Smooth muscle cell (in vitro differentiated cells): Measurements from ENCODE around the gene MYO5C. TPM values are rescaled to one million over a fixed set of nuclear protein-coding genes. Genes with fewer than 3 reads are reported as not detected.

Experiments used
- DNase-seq: peaks from one replicate; lab custom pipeline; 2025; ENCODE audit not compliant: unreplicated experiment; lab: John Stamatoyannopoulos, UW
- H2AFZ ChIP-seq: fragments of 200-600 bp; sonication (generic); 2 replicates; pipeline ENCODE4 v1.6.0; 2016; ENCODE audit warnings: antibody characterized with exemption, low read depth, mild to moderate bottlenecking
- H3F3A ChIP-seq: fragments of 200-600 bp; sonication (generic); 2 replicates; pipeline ENCODE4 v1.6.0; 2017; ENCODE audit warnings: antibody characterized with exemption, low read depth
- H3K27ac ChIP-seq: fragments of 200-600 bp; sonication (generic); 2 replicates; pipeline ENCODE4 v1.5.1; 2016; ENCODE audit warnings: low read depth, mild to moderate bottlenecking
- H3K27me3 ChIP-seq: fragments of 200-600 bp; sonication (generic); 2 replicates; pipeline ENCODE4 v1.6.1; 2016; ENCODE audit warnings: low read depth, mild to moderate bottlenecking
- H3K36me3 ChIP-seq: fragments of 200-600 bp; sonication (generic); 2 replicates; pipeline ENCODE4 v1.5.1; 2016; ENCODE audit warnings: low read depth
- H3K4me1 ChIP-seq: fragments of 200-600 bp; sonication (generic); 2 replicates; pipeline ENCODE4 v1.5.1; 2016; ENCODE audit warnings: low read depth
- H3K4me2 ChIP-seq: fragments of 200-600 bp; sonication (generic); 2 replicates; pipeline ENCODE4 v1.6.0; 2016; ENCODE audit warnings: mild to moderate bottlenecking
- H3K4me3 ChIP-seq: fragments of 200-600 bp; sonication (generic); 2 replicates; pipeline ENCODE4 v1.5.1; 2016; ENCODE audit warnings: mild to moderate bottlenecking
- H3K79me2 ChIP-seq: fragments of 200-600 bp; sonication (generic); 2 replicates; pipeline ENCODE4 v1.6.0; 2016; ENCODE audit warnings: low read depth, mild to moderate bottlenecking
- H3K9ac ChIP-seq: fragments of 200-600 bp; sonication (generic); 2 replicates; pipeline ENCODE4 v1.6.0; 2016; ENCODE audit warnings: low read depth
- H3K9me3 ChIP-seq: fragments of 200-600 bp; sonication (generic); replicated peaks from 2 replicates; pipeline ENCODE4 v1.5.1; 2016; ENCODE audit warnings: low read depth
- H4K20me1 ChIP-seq: fragments of 200-600 bp; sonication (generic); 2 replicates; pipeline ENCODE4 v1.6.0; 2016; ENCODE audit warnings: low read depth
- CTCF ChIP-seq: fragments of 200-600 bp; sonication (generic); IDR thresholded peaks from 2 replicates; pipeline ENCODE4 v1.5.1; 2017; ENCODE audit warnings: borderline replicate concordance, mild to moderate bottlenecking, antibody characterized with exemption; ENCODE audit not compliant: insufficient read depth, poor library complexity, severe bottlenecking
- WGBS: methylation state at CpG from one replicate; pipeline ENCODE4 v1.1.7; 2016; ENCODE audit warnings: low lambda C conversion rate; 5-methylcytosine and 5-hydroxymethylcytosine counted together
- polyA plus RNA-seq: library from polyadenylated mRNA; unstranded; fragments of >200 nt; fragmentation: Nextera tagmentation; extraction: Ambion mirVana; gene quantifications from 2 replicates; pipeline ENCODE4 v1.2.1, GENCODE V29; 2016
- total RNA-seq: library from RNA; depleted of rRNA; stranded (reverse); fragments of >200 nt; gene quantifications from 2 replicates; pipeline ENCODE4 v1.2.3, GENCODE V29; 2014

Gene MYO5C
- total and polyA plus RNA-seq, 2 experiments from 2014 or later = 0.26 to 1.5 TPM

GRCh38 chr15:52217186-52217585 lies 78.4 kb downstream of the MYO5C start:
- H3K9me3 ChIP-seq = no peaks in the 10 kb centered on the region
- no peak for TF ChIP-seq CTCF
- H3K79me2 ChIP-seq = no peaks in the 10 kb centered on the region
- H3F3A ChIP-seq = no peaks in the 10 kb centered on the region
- H3K27me3 ChIP-seq = no peaks in the 10 kb centered on the region
- H3K4me3 ChIP-seq = no peak overlapping the region
- 82% methylated on average over 10 of the region's 10 CpGs for WGBS
- DNase-seq = no peak
- H3K4me2 ChIP-seq = no peak overlapping the region
- no peaks in the 10 kb centered on the region for H4K20me1 ChIP-seq
- H3K27ac ChIP-seq = no peak overlapping the region
- H2AFZ ChIP-seq = no peak overlapping the region
- no peaks in the 10 kb centered on the region for H3K4me1 ChIP-seq
- no peak overlapping the region for H3K9ac ChIP-seq
- no peaks in the 10 kb centered on the region for H3K36me3 ChIP-seq

- no peak overlapping the region for H2AFZ ChIP-seq
- H3K9me3 ChIP-seq = no peaks in the 10 kb centered on the region
- no peak overlapping the region for H3K4me3 ChIP-seq
- H4K20me1 ChIP-seq = no peaks in the 10 kb centered on the region
- DNase-seq = no peak
- H3K27me3 ChIP-seq = no peaks in the 10 kb centered on the region
- no peak overlapping the region for H3K4me2 ChIP-seq
- no peaks in the 10 kb centered on the region for H3K36me3 ChIP-seq
- H3K27ac ChIP-seq = no peak overlapping the region
- no peak for TF ChIP-seq CTCF
- 100% methylated on average over 1 of the region's 1 CpG for WGBS
- H3K79me2 ChIP-seq = no peaks in the 10 kb centered on the region
- H3K4me1 ChIP-seq = no peaks in the 10 kb centered on the region
- no peak overlapping the region for H3K9ac ChIP-seq
- no peaks in the 10 kb centered on the region for H3F3A ChIP-seq
Measured at GRCh38 chr15:52214553-52214952, 81.1 kb downstream of the MYO5C start.

GRCh38 chr15:52213206-52213605 lies 82.4 kb downstream of the MYO5C start:
- H3K79me2 ChIP-seq = no peaks in the 10 kb centered on the region
- H3K27me3 ChIP-seq = no peaks in the 10 kb centered on the region
- no peak overlapping the region for H3K9ac ChIP-seq
- H3K9me3 ChIP-seq = no peaks in the 10 kb centered on the region
- H3K4me3 ChIP-seq = no peak overlapping the region
- TF ChIP-seq CTCF = no peak
- H3K27ac ChIP-seq = no peak overlapping the region
- H2AFZ ChIP-seq = no peak overlapping the region
- no peak for DNase-seq
- no peaks in the 10 kb centered on the region for H4K20me1 ChIP-seq
- peaks cover under 1% of the 10 kb centered on the region for H3K4me1 ChIP-seq
- no peaks in the 10 kb centered on the region for H3F3A ChIP-seq
- H3K4me2 ChIP-seq = no peak overlapping the region
- no peaks in the 10 kb centered on the region for H3K36me3 ChIP-seq
- 87% methylated on average over 3 of the region's 3 CpGs for WGBS

GRCh38 chr15:52208306-52208946 lies 87.2 kb downstream of the MYO5C start:
- Histone ChIP-seq H3K27me3 (no peaks in the 10 kb centered on the region), H3K9me3 (no peaks in the 10 kb centered on the region), H3K36me3 (no peaks in the 10 kb centered on the region), H3F3A (no peaks in the 10 kb centered on the region), H3K4me2 (no peak overlapping the region), H3K9ac (no peak overlapping the region), H3K79me2 (no peaks in the 10 kb centered on the region), H3K27ac (no peak overlapping the region), H2AFZ (no peak overlapping the region), H3K4me1 (peaks cover 3% of the 10 kb centered on the region), H4K20me1 (no peaks in the 10 kb centered on the region), H3K4me3 (no peak overlapping the region)
- DNase-seq = no peak
- peak; percentile 74 for TF ChIP-seq CTCF
- 6% methylated on average over 2 of the region's 2 CpGs for WGBS
